ENCODE results near the gene NCAPD3. TPM values are rescaled to one million over a fixed set of nuclear protein-coding genes. Genes with fewer than 3 reads are reported as not detected.

Gene NCAPD3, protein sequence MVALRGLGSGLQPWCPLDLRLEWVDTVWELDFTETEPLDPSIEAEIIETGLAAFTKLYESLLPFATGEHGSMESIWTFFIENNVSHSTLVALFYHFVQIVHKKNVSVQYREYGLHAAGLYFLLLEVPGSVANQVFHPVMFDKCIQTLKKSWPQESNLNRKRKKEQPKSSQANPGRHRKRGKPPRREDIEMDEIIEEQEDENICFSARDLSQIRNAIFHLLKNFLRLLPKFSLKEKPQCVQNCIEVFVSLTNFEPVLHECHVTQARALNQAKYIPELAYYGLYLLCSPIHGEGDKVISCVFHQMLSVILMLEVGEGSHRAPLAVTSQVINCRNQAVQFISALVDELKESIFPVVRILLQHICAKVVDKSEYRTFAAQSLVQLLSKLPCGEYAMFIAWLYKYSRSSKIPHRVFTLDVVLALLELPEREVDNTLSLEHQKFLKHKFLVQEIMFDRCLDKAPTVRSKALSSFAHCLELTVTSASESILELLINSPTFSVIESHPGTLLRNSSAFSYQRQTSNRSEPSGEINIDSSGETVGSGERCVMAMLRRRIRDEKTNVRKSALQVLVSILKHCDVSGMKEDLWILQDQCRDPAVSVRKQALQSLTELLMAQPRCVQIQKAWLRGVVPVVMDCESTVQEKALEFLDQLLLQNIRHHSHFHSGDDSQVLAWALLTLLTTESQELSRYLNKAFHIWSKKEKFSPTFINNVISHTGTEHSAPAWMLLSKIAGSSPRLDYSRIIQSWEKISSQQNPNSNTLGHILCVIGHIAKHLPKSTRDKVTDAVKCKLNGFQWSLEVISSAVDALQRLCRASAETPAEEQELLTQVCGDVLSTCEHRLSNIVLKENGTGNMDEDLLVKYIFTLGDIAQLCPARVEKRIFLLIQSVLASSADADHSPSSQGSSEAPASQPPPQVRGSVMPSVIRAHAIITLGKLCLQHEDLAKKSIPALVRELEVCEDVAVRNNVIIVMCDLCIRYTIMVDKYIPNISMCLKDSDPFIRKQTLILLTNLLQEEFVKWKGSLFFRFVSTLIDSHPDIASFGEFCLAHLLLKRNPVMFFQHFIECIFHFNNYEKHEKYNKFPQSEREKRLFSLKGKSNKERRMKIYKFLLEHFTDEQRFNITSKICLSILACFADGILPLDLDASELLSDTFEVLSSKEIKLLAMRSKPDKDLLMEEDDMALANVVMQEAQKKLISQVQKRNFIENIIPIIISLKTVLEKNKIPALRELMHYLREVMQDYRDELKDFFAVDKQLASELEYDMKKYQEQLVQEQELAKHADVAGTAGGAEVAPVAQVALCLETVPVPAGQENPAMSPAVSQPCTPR (N-terminal part only)
- 19.8 and 20.5 TPM in 2 replicates for total RNA-seq

DNA sequence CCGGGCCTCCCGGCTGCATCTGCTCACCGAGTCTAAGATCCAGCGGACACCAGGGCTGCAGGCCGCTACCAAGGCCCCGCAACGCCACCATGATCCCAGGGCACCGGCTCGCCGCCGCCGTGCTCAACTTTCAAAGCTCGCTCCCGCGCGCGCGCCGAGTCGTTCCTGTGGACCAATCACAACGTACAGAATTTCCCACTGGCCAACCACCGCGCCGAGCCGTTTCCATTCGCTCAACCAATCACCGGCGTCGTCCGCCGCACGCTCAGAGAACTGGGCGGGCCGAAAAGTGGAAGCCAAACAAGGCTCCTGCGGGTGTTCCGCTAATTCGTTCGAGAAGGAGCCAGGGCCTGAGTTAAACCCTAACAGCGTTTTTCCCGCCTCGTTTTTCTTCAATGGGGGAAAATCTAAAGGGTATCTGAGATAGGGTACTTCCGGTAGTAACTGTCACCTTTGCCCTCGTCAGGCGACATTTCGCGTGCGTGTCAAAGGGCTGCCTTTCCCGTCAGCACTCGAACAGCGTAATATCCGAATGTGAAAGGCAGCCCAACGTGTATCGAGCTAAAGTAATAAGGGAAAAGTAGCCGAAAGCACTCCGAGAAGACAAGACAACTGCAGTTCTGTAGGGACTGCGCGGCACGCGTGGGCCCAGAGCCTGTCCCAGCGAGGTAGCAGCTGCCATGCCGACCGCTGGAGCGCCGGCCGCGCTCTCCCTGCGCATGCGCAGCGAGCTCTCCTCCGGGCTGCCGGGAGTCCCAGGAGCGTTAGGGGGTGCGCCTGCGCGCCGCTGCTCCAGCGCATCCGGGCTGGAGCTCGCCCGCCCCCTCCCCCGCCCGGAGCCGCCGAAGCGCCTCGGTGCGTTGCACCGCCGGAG lies at the start of gene NCAPD3, which contains the start of gene VPS26B:
Gene NCAPD3 (minus strand): TSS at position 132 of the 874 bp plus-strand sequence. CDS start 41 bp downstream, at position 91.
Gene VPS26B (plus strand): TSS at position 836 of the 874 bp plus-strand sequence. CDS start 452 bp downstream, outside the sequence.

DNA sequence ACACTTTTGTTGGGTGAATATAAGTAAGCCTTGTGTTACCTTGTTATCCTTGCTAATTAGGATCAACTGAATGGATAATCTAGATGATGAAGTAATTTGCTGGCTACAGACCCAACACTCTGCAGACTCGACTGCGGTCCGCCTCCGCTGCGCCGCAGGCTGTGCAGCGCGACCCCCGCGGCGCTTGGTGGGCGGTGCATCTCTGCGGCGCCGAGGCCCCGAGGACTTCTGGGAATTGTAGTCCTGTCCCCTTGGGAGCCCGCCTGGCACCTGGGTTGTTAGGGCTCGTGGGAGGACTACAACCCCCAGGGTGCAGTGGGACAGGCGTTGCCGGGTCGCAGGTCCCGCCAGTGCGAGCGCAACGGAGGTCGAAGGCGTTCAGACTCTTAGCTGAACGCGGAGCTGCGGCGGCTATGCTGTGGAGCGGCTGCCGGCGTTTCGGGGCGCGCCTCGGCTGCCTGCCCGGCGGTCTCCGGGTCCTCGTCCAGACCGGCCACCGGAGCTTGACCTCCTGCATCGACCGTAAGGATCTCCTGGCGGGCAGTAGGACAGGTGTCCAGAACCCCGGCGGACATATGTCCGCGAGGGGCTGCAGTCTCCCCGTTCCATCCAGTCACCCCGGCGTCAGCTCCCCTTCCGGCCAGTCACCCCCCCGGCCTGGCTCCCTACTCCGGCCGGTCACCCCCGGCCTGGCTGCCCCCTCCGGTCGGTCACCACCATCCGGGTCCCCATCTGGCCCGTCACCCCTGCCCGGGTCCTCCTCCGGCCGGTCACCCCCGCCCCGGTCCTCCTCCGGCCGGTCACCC lies 29.6 kb upstream of the NCAPD3 start, which contains the start of the genes ACAD8 and THYN1:
Gene ACAD8 (plus strand): TSS at position 381 of the 806 bp plus-strand sequence. CDS start 33 bp downstream, at position 414.
Gene THYN1 (minus strand): TSS at position 165 of the 806 bp plus-strand sequence. CDS start 470 bp downstream, outside the sequence.

Other genes with a start within 250 kb of the NCAPD3 start
- 32.6 TPM in 2 replicates for gene JAM3, start 154.9 kb downstream of the NCAPD3 start, total RNA-seq
- 29.0 and 32.1 TPM in 2 replicates for gene VPS26B, start 704 bp upstream of the NCAPD3 start, total RNA-seq
- 73.8 and 78.6 TPM in 2 replicates for gene THYN1, start 29.4 kb upstream of the NCAPD3 start, total RNA-seq
- 16.4 and 17.7 TPM in 2 replicates for gene ACAD8, start 29.6 kb upstream of the NCAPD3 start, total RNA-seq
- gene GLB1L3, start 52.4 kb upstream of the NCAPD3 start, total RNA-seq = not detected in 2 replicates
- gene GLB1L2, start 108.0 kb upstream of the NCAPD3 start, total RNA-seq = 0.50 and 0.89 TPM in 2 replicates
- not detected in 2 replicates for gene B3GAT1, start 188.3 kb upstream of the NCAPD3 start, total RNA-seq